GM12891 (cell line): Measurements from ENCODE around the gene FAM170B.

Source experiments
- POLR2A ChIP-seq: IDR thresholded peaks from 2 replicates; pipeline ENCODE4 v1.6.1; 2011; ENCODE audit warnings: low read depth, low read length, control low read depth
- POLR2AphosphoS5 ChIP-seq: IDR thresholded peaks from 2 replicates; pipeline ENCODE4 v1.6.1; 2011; ENCODE audit warnings: low read depth, low read length, control low read depth
- SPI1 ChIP-seq: IDR thresholded peaks from 2 replicates; pipeline ENCODE4 v1.6.1; 2011; ENCODE audit warnings: low read depth, low read length, control low read depth
- TAF1 ChIP-seq: IDR thresholded peaks from 2 replicates; pipeline ENCODE4 v1.6.1; 2011; ENCODE audit warnings: low read depth, low read length, control low read depth

- TF ChIP-seq TAF1 (no peak), POLR2AphosphoS5 (no peak), SPI1 (no peak), POLR2A (no peak)
Observed at GRCh38 chr10:49149881-49150280, 16.1 kb upstream of the FAM170B start.
